A673 (cell line): ENCODE results near the gene PHYHD1. TPM values are rescaled to one million over a fixed set of nuclear protein-coding genes. Genes with fewer than 3 reads are reported as not detected.
A peak's percentile ranks its signal among the peaks of the same experiment; 100 is the strongest.

Experiments used
- BruUV-seq: library from RNA; stranded (reverse); fragments of 400-500 nt; replicated peaks from 2 replicates; lab custom pipeline; 2021; lab: Mats Ljungman, UMichigan
- CTCF ChIA-PET: fragments of 300-600 bp; sonication (Branson Sonifier 250); formaldehyde crosslinking; loops from one replicate; lab custom pipeline; 2022; ENCODE audit warnings: antibody characterized with exemption; lab: Charles Lee
- POLR2A ChIA-PET: fragments of 300-600 bp; sonication (Branson Sonifier 250); formaldehyde crosslinking; loops from one replicate; lab custom pipeline; 2022; ENCODE audit warnings: antibody characterized with exemption; ENCODE audit not compliant: low non-redundant PET; lab: Charles Lee
- DNase-seq: peaks from one replicate; pipeline ENCODE4 v3.0.0-alpha.2; 2015; ENCODE audit warnings: low spot score
- H3K27ac ChIP-seq: fragments of 200-600 bp; sonication (generic); 2 replicates; pipeline ENCODE4 v1.5.1; 2016; ENCODE audit warnings: mixed run types, low read depth, mild to moderate bottlenecking, mixed read lengths, antibody characterized with exemption, low read length; ENCODE audit not compliant: poor library complexity, severe bottlenecking
- H3K27me3 ChIP-seq: fragments of 200-600 bp; sonication (generic); replicated peaks from 2 replicates; pipeline ENCODE4 v1.6.1; 2017; ENCODE audit warnings: mixed run types, low read depth, mild to moderate bottlenecking, mixed read lengths, antibody characterized with exemption, low read length; ENCODE audit not compliant: insufficient read depth, poor library complexity
- H3K36me3 ChIP-seq: fragments of 200-600 bp; sonication (generic); 2 replicates; pipeline ENCODE4 v1.6.1; 2016; ENCODE audit warnings: mixed run types, mild to moderate bottlenecking, mixed read lengths, antibody characterized with exemption, low read length; ENCODE audit not compliant: insufficient read depth, poor library complexity, severe bottlenecking
- H3K4me1 ChIP-seq: fragments of 200-600 bp; sonication (generic); 2 replicates; pipeline ENCODE4 v1.6.1; 2017; ENCODE audit warnings: mixed run types, mild to moderate bottlenecking, mixed read lengths, antibody characterized with exemption, low read length; ENCODE audit not compliant: insufficient read depth, poor library complexity, severe bottlenecking
- H3K4me3 ChIP-seq: fragments of 200-600 bp; sonication (generic); 2 replicates; pipeline ENCODE4 v1.5.1; 2016; ENCODE audit warnings: low read depth, mixed run types, mild to moderate bottlenecking, mixed read lengths, low read length; ENCODE audit not compliant: poor library complexity, severe bottlenecking
- H3K9me3 ChIP-seq: fragments of 200-600 bp; sonication (generic); 2 replicates; pipeline ENCODE4 v1.6.1; 2016; ENCODE audit warnings: mixed run types, low read depth, mild to moderate bottlenecking, mixed read lengths, antibody characterized with exemption, low read length; ENCODE audit not compliant: poor library complexity, severe bottlenecking
- CTCF ChIP-seq: fragments of 300-800, 200-600 bp; sonication (generic); conservative IDR thresholded peaks from 2 replicates; pipeline ENCODE4 v1.5.1; 2017; ENCODE audit warnings: low read depth, mild to moderate bottlenecking, antibody characterized with exemption, low read length, moderate library complexity, mixed read lengths
- EZH2 ChIP-seq: fragments of 200-600 bp; sonication (generic); IDR thresholded peaks from 2 replicates; pipeline ENCODE4 v1.6.1; 2017; ENCODE audit warnings: borderline replicate concordance, low read depth, mild to moderate bottlenecking, mixed read lengths, antibody characterized with exemption, low read length; ENCODE audit not compliant: poor library complexity, severe bottlenecking
- intact Hi-C: fragments of 100-400 bp; cut with micrococcal nuclease; formaldehyde crosslinking; loops from one replicate; pipeline ENCODE4 v1.10.0; 2022; ENCODE audit not compliant: unreplicated experiment
- total RNA-seq: library from RNA; stranded (reverse); gene quantifications from 2 replicates; pipeline ENCODE4 v1.2.3, GENCODE V29; 2021

PHYHD1 gene
- total RNA-seq, 1 experiment from 2014 or later, result 6.3 TPM

GRCh38 chr9:128916204-128916603 is 4.6 kb upstream of the PHYHD1 start:
- BruUV-seq, result no TSS peak
- no peak overlapping the region for H3K27ac ChIP-seq
- no peaks in the 10 kb centered on the region for H3K27me3 ChIP-seq

GRCh38 chr9:128916745-128917144 is 4.0 kb upstream of the PHYHD1 start:
- Histone ChIP-seq H3K36me3 (peaks cover 19% of the 10 kb centered on the region), H3K4me3 (no peak overlapping the region), H3K4me1 (peaks cover 25% of the 10 kb centered on the region), H3K9me3 (no peaks in the 10 kb centered on the region), H3K27me3 (no peaks in the 10 kb centered on the region), H3K27ac (peak overlapping the region; percentile 30)
- ChIA-PET CTCF (interaction anchor here (0.7 kb wide), 1 partner anchor 194 kb away, joined by 3 read pairs; the partner anchor contains the start of gene PTPA), POLR2A (no interaction called here)
- intact Hi-C loops, result no loop called here
- BruUV-seq, result no TSS peak
- DNase-seq, result no peak
- TF ChIP-seq EZH2 (no peak), CTCF (no peak)

More at GRCh38 chr9:128916204-128916603, 4.6 kb upstream of the PHYHD1 start:
- ChIA-PET CTCF (no interaction called here), POLR2A (no interaction called here)
- H3K4me1 ChIP-seq, result peaks cover 25% of the 10 kb centered on the region
- H3K4me3 ChIP-seq, result no peak overlapping the region
- H3K9me3 ChIP-seq, result no peaks in the 10 kb centered on the region
- H3K36me3 ChIP-seq, result peaks cover 19% of the 10 kb centered on the region
- TF ChIP-seq CTCF, result no peak
- TF ChIP-seq EZH2, result no peak
- no peak for DNase-seq
- intact Hi-C loops, result no loop called here

- Histone ChIP-seq H3K36me3 (peaks cover 19% of the 10 kb centered on the region), H3K4me3 (no peak overlapping the region), H3K27ac (peak overlapping the region; percentile 30), H3K4me1 (peaks cover 25% of the 10 kb centered on the region), H3K9me3 (no peaks in the 10 kb centered on the region), H3K27me3 (no peaks in the 10 kb centered on the region)
- TSS peak; percentile 34 for BruUV-seq
- DNase-seq, result no peak
- intact Hi-C loops, result no loop called here
- TF ChIP-seq EZH2 (no peak), CTCF (no peak)
- ChIA-PET CTCF (interaction anchor here (0.7 kb wide), 1 partner anchor 194 kb away, joined by 3 read pairs; the partner anchor contains the start of gene PTPA), POLR2A (no interaction called here)
Measured at GRCh38 chr9:128917151-128917849, 3.5 kb upstream of the PHYHD1 start.
